ENCODE results near the gene ST3GAL5.
"Not testable (repeated sequence)": the region's sequence is repeated elsewhere in the genome, so short reads cannot be mapped to it uniquely, and the experiment has no call there.

The ST3GAL5 gene

DNA sequence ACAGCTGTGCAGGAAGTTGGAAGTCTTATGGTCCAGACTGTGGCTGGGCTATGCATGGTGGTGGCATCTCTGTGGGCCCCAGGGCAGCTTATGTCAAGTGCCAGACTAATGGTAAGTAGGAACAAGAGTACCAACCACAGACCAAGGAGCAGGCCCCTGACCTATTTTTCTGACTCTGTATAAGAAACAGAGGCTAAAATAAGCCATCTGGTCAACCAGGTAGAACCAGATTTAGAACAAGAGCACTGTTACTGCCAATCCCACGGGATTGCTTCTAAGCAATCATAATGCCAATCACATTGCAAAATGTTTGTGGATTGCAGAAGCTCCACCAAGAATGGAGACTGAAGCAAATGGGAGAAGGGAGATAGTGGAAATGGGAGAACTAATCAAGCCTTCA is 11.1 kb upstream of the ST3GAL5 start:
- DNase-seq = no peak
- TF ChIP-seq, protein P1, sequence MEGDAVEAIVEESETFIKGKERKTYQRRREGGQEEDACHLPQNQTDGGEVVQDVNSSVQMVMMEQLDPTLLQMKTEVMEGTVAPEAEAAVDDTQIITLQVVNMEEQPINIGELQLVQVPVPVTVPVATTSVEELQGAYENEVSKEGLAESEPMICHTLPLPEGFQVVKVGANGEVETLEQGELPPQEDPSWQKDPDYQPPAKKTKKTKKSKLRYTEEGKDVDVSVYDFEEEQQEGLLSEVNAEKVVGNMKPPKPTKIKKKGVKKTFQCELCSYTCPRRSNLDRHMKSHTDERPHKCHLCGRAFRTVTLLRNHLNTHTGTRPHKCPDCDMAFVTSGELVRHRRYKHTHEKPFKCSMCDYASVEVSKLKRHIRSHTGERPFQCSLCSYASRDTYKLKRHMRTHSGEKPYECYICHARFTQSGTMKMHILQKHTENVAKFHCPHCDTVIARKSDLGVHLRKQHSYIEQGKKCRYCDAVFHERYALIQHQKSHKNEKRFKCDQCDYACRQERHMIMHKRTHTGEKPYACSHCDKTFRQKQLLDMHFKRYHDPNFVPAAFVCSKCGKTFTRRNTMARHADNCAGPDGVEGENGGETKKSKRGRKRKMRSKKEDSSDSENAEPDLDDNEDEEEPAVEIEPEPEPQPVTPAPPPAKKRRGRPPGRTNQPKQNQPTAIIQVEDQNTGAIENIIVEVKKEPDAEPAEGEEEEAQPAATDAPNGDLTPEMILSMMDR (IDR thresholded peaks at IDR 0.05; ENCODE audit: low read depth, low read length) = no peak
- H3K9me3 ChIP-seq = no peaks in the 10 kb centered on the region

DNA sequence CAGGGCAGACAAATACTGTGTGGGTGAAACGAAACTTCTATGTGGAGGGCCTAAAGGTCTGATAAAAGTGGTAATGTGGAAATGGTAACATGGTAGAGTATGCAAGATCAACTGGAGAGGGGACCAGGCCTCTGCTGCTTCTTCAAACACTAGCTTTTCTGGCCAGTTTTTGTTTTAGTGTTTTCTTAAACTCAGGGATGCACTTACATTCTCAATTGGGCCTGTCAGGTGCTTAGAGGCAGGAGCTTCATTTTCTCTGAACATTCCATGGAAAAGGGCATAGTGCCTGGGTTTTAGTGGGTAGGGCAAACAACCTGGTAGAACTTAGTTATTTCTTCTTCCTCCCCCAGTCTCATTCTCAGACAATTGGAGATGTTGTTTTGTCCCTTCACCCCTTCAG is 10.5 kb upstream of the ST3GAL5 start:
- Histone ChIP-seq H3K27me3 (no peaks in the 10 kb centered on the region), H3K4me3 (ENCODE audit: low read depth, low read length) (no peak overlapping the region), H3K36me3 (no peaks in the 10 kb centered on the region), H3K9me3 (no peaks in the 10 kb centered on the region), H3K4me1 (no peaks in the 10 kb centered on the region)
- no peak for DNase-seq
- TF ChIP-seq, protein P1 (IDR thresholded peaks at IDR 0.05; ENCODE audit: low read depth, low read length) = no peak

More for the DNA sequence above, 11.1 kb upstream of the ST3GAL5 start:
- no peaks in the 10 kb centered on the region for H3K27me3 ChIP-seq
- no peak overlapping the region for H3K4me3 ChIP-seq (ENCODE audit: low read depth, low read length)
- H3K36me3 ChIP-seq = no peaks in the 10 kb centered on the region
- H3K4me1 ChIP-seq = no peaks in the 10 kb centered on the region

DNA sequence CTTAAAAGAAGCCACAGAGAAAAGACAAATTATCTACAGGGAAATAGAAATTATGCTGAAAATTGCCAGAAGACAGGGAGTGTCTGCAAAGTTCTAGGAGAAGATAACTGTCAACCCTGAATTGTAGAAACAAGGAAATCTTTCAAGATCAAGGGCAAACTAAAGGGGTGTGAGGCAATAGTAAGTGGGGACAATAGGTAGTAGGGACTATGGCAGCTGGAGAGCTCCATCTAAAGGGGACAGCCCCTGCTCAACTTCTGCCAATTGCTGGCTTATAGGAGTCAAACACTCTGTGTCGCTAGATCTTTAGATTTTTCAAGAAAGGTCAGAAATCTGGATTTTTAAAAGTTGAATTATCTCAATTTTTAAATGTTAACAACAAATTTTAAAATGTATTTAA is 10.1 kb upstream of the ST3GAL5 start:
- TF ChIP-seq, protein P1 (IDR thresholded peaks at IDR 0.05; ENCODE audit: low read depth, low read length) = no peak
- no peak for DNase-seq
- Histone ChIP-seq H3K36me3 (no peaks in the 10 kb centered on the region), H3K4me1 (no peaks in the 10 kb centered on the region), H3K4me3 (ENCODE audit: low read depth, low read length) (no peak overlapping the region), H3K27me3 (no peaks in the 10 kb centered on the region), H3K9me3 (no peaks in the 10 kb centered on the region)

DNA sequence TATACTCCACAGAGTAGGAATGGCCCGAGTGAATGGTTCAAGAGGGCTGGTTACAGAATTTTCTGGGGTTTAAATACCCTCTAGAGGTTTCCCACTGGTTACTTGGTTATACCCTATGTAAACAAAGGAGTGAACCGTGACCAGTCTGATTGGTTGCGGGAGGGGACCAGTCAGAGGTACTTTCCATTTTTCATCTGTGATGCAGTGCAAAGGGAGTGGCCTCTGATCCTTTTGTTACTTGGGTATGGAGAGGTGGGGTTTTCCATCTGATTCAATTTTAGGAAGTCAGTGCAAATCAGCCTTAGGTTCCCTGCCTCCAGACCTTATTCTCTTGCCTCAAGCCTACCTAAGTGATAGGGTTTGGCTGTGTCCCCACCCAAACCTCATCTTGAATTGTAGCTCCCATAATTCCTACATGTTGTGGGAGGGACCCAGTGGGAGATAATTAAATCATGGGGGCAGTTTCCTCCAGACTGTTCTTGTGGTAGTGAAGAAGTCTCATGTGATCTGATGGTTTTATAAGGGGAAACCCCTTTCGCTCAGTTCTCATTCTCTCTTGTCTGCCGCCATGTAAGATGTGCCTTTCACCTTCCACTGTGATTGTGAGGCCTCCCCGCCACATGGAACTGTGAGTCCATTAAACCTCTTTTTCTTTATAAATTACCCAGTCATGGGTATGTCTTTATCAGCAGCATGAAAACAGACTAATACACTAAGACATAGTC is 5.9 kb upstream of the ST3GAL5 start:
- not testable (repeated sequence) for DNase-seq; H3K4me3 ChIP-seq (ENCODE audit: low read depth, low read length); H3K4me1 ChIP-seq; H3K9me3 ChIP-seq; H3K36me3 ChIP-seq; H3K27me3 ChIP-seq

DNA sequence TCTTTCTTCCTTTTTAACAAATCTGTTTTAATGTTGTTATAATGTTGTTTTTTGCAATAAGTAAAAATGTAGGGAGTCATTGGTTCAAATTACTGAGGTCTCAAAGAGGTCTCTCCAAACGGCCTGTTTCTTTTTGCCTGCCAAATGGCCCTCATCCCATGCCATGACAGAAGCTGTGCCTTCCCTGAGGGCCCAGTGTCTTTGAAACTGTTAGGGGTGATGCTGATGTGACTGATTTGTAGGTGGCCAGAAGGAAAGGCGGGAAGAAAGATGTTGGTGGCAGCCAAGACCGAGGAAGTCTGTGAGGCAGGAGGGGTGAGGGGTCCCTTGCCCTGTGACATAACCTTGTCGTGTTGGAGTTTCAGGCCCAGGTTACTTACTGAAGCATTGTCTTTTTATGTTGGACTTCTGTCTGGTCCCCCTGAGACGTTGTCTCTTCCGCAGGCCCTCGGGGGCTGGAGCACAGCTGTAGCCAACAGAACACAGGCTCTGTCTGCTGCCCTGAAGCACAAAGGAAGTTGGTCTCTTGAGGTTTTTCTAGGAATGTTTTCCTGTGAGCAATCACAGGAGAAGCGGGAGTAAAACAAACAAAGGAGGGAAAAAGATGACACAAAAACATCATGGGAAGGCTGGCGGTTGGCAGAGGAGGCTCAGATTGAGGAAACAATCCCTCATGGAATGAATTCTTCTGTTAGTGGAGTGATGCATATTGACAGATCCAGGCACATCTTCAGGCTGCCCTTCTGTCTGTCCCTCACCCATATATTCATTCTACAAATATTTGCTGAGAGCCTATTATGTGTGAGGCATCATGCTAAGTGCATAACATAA is 4.9 kb upstream of the ST3GAL5 start:
- H3K9me3 ChIP-seq = no peaks in the 10 kb centered on the region
- no peaks in the 10 kb centered on the region for H3K27me3 ChIP-seq
- DNase-seq = no peak
- no peaks in the 10 kb centered on the region for H3K36me3 ChIP-seq
- no peak overlapping the region for H3K4me3 ChIP-seq (ENCODE audit: low read depth, low read length)
- H3K4me1 ChIP-seq = no peaks in the 10 kb centered on the region
- TF ChIP-seq, protein P1 (IDR thresholded peaks at IDR 0.05; ENCODE audit: low read depth, low read length) = no peak

DNA sequence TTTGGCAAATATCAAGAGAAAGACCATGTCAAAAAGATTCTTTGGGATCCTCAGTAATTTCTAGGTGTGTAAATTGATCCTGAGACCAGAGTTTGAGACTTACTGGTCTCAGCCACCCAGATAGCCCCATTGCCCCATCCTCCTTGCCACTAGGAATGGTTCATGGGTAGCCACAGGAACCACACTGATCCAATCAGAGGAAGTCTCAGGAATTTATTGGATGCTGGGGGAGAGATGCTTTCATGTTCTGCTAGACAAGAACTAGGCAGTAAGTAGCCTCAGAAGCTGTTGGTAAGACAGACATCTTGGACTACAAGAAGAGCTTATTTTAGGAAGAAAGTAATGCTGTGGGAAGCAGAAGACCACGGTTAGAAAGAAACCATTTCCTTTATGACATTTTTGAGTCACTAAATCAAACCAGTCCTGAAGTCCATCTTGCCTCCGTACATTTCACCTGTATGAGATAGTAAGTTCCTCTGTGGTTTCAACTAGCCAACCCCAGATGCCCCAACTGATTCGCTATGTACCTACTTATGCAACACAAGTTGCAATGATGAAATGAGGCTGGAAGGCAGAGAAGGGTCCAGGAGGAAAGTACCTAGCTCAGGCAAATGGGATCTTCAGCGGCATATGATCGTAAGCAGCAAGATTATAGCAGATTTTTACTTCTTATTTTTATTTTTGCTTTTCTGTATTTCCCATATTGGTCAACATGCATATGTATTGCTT is 3.6 kb upstream of the ST3GAL5 start:
- Histone ChIP-seq H3K9me3 (no peaks in the 10 kb centered on the region), H3K27me3 (no peaks in the 10 kb centered on the region), H3K36me3 (no peaks in the 10 kb centered on the region), H3K4me3 (ENCODE audit: low read depth, low read length) (no peak overlapping the region), H3K4me1 (no peaks in the 10 kb centered on the region)
- no peak for DNase-seq
- TF ChIP-seq, protein P1 (IDR thresholded peaks at IDR 0.05; ENCODE audit: low read depth, low read length) = no peak

Measured in BE2C (cell line).